HepG2 (cell line): ENCODE data around the gene RNF208. TPM values are rescaled to one million over a fixed set of nuclear protein-coding genes. Genes with fewer than 3 reads are reported as not detected.

Experiments used
- ATF3 ChIP-seq: sonication (generic); formaldehyde crosslinking; IDR thresholded peaks from 2 replicates; pipeline ENCODE4 v1.4.0; 2020; ENCODE audit warnings: missing genetic modification reagents
- CBX1 ChIP-seq: IDR thresholded peaks from one replicate; pipeline ENCODE4 v1.6.1; 2016; ENCODE audit warnings: antibody characterized with exemption, low read depth
- DR1 ChIP-seq: sonication (generic); formaldehyde crosslinking; IDR thresholded peaks from 2 replicates; pipeline ENCODE4 v1.8.0; 2021; ENCODE audit warnings: mild to moderate bottlenecking, missing genetic modification reagents, inconsistent platforms
- HHEX ChIP-seq: IDR thresholded peaks from 2 replicates; pipeline ENCODE4 v1.6.1; 2016; ENCODE audit warnings: control low read depth
- HNRNPK ChIP-seq: fragments of 200-400 bp; formaldehyde crosslinking; IDR thresholded peaks from 2 replicates; pipeline ENCODE4 v1.6.1; 2018; ENCODE audit warnings: low read length, low read depth, moderate library complexity, mild to moderate bottlenecking; ENCODE audit not compliant: poor library complexity, severe bottlenecking
- MLXIP ChIP-seq: sonication (generic); formaldehyde crosslinking; IDR thresholded peaks from 2 replicates; pipeline ENCODE4 v1.9.0; 2021; ENCODE audit warnings: missing genetic modification reagents, borderline replicate concordance
- MYPOP ChIP-seq: sonication (generic); formaldehyde crosslinking; IDR thresholded peaks from 2 replicates; pipeline ENCODE4 v1.8.1; 2023; ENCODE audit warnings: mild to moderate bottlenecking, moderate library complexity, missing genetic modification reagents
- PCBP1 ChIP-seq: fragments of 200-400 bp; formaldehyde crosslinking; IDR thresholded peaks from 2 replicates; pipeline ENCODE4 v1.6.1; 2017; ENCODE audit warnings: mild to moderate bottlenecking, low read depth, low read length, borderline replicate concordance
- PHF21A ChIP-seq: sonication (generic); formaldehyde crosslinking; IDR thresholded peaks from 2 replicates; pipeline ENCODE4 v1.5.0; 2020; ENCODE audit warnings: mild to moderate bottlenecking, missing genetic modification reagents
- PTBP1 ChIP-seq: fragments of 200-400 bp; formaldehyde crosslinking; IDR thresholded peaks from 2 replicates; pipeline ENCODE4 v1.6.1; 2018; ENCODE audit warnings: low read length, low read depth; ENCODE audit not compliant: poor library complexity, severe bottlenecking
- SMAD3 ChIP-seq: sonication (generic); formaldehyde crosslinking; IDR thresholded peaks from 2 replicates; pipeline ENCODE4 v1.4.0; 2020; ENCODE audit warnings: missing genetic modification reagents
- SPEN ChIP-seq: sonication (generic); formaldehyde crosslinking; IDR thresholded peaks from 2 replicates; pipeline ENCODE4 v1.5.1; 2020; ENCODE audit warnings: low read depth, mild to moderate bottlenecking, missing genetic modification reagents
- SRY ChIP-seq: sonication (generic); formaldehyde crosslinking; IDR thresholded peaks from 2 replicates; pipeline ENCODE4 v1.8.0; 2022; ENCODE audit warnings: mild to moderate bottlenecking, missing genetic modification reagents
- WIZ ChIP-seq: sonication (generic); formaldehyde crosslinking; IDR thresholded peaks from 2 replicates; pipeline ENCODE4 v1.5.1; 2020; ENCODE audit warnings: mild to moderate bottlenecking, missing genetic modification reagents
- YEATS4 ChIP-seq: sonication (generic); formaldehyde crosslinking; IDR thresholded peaks from 2 replicates; pipeline ENCODE4 v1.4.0; 2020; ENCODE audit warnings: missing genetic modification reagents, borderline replicate concordance
- ZBTB7A ChIP-seq: sonication (generic); formaldehyde crosslinking; IDR thresholded peaks from 2 replicates; pipeline ENCODE4 v1.8.0; 2022; ENCODE audit warnings: mild to moderate bottlenecking, missing genetic modification reagents
- ZNF18 ChIP-seq: sonication (generic); formaldehyde crosslinking; IDR thresholded peaks from 2 replicates; pipeline ENCODE4 v1.8.0; 2022; ENCODE audit warnings: mild to moderate bottlenecking, missing genetic modification reagents; ENCODE audit not compliant: insufficient replicate concordance
- ZNF292 ChIP-seq: sonication (generic); formaldehyde crosslinking; IDR thresholded peaks from 2 replicates; pipeline ENCODE4 v1.8.1; 2022; ENCODE audit warnings: mild to moderate bottlenecking, low read depth, missing genetic modification reagents, borderline replicate concordance
- ZNF331 ChIP-seq: sonication (generic); formaldehyde crosslinking; IDR thresholded peaks from 2 replicates; pipeline ENCODE4 v1.4.0; 2020; ENCODE audit warnings: missing genetic modification reagents
- ZNF383 ChIP-seq: sonication (generic); formaldehyde crosslinking; IDR thresholded peaks from 2 replicates; pipeline ENCODE4 v1.4.0; 2020; ENCODE audit warnings: missing genetic modification reagents, mild to moderate bottlenecking, borderline replicate concordance
- ZNF629 ChIP-seq: sonication (generic); formaldehyde crosslinking; conservative IDR thresholded peaks from 2 replicates; pipeline ENCODE4 v1.5.0; 2020; ENCODE audit warnings: missing genetic modification reagents
- ZNF639 ChIP-seq: conservative IDR thresholded peaks from 2 replicates; pipeline ENCODE4 v1.6.1; 2018; ENCODE audit warnings: missing genetic modification reagents
- polyA plus RNA-seq, 8 experiments: library from polyadenylated mRNA; depleted of rRNA in 3 of 8; stranded (reverse) in 7 of 8; unstranded in 1 of 8; fragments of >200 nt; fragmentation: Illumina TruSeq in 4 of 8; extraction: Trizol in 4 of 8; gene quantifications; 2 replicates each; pipeline versions ENCODE4 v1.2.1 to v1.2.3, GENCODE V29; 2011 to 2016; ENCODE audit warnings: low read depth in 4 of 8, missing spikeins in 1 of 8, mixed read lengths in 1 of 8; ENCODE audit not compliant: insufficient read depth in 1 of 8
- total RNA-seq, 5 experiments: library from RNA; depleted of rRNA; stranded (reverse); fragments of >200 nt; fragmentation: Illumina TruSeq; extraction: Trizol; gene quantifications; 2 replicates each; pipeline ENCODE4 v1.2.3, GENCODE V29; 2016; ENCODE audit warnings: low read depth in 1 of 5

RNF208 gene
- total and polyA plus RNA-seq, 2 of the 13 experiments (the other 11 are each of a cell fraction or from before 2014, with no cell fraction given) = 1.6 to 2.1 TPM

- TF ChIP-seq MYPOP (CRISPR knock-in tag) (no peak), MLXIP (CRISPR knock-in tag) (no peak), ZNF18 (CRISPR knock-in tag) (no peak), ZNF639 (CRISPR knock-in tag) (no peak), PHF21A (no peak), SRY (CRISPR knock-in tag) (no peak; the same call in 1 of the 2 replicates), ZNF383 (CRISPR knock-in tag) (no peak), YEATS4 (no peak), SPEN (peak; percentile 8; the same call in 1 of the 2 replicates), ZBTB7A (CRISPR knock-in tag) (no peak), PCBP1 (no peak), SMAD3 (CRISPR knock-in tag) (no peak), HHEX (CRISPR knock-in tag) (no peak), ZNF629 (no peak), CBX1 (peak; percentile 14), ATF3 (CRISPR knock-in tag) (no peak), DR1 (no peak), ZNF331 (0 out of 2 replicates have a peak, but pooled peaks have one; percentile 2), HNRNPK (no peak), PTBP1 (no peak), WIZ (CRISPR knock-in tag) (no peak), ZNF292 (CRISPR knock-in tag) (peak; percentile 66; the same call in 1 of the 2 replicates)
Measured at GRCh38 chr9:137253717-137254623, 31.9 kb upstream of the RNF208 start (continued).
